ENCODE measurements around the gene NFE2L2.
"Not testable (repeated sequence)": the region's sequence is repeated elsewhere in the genome, so short reads cannot be mapped to it uniquely, and the experiment has no call there.

NFE2L2 gene

DNA sequence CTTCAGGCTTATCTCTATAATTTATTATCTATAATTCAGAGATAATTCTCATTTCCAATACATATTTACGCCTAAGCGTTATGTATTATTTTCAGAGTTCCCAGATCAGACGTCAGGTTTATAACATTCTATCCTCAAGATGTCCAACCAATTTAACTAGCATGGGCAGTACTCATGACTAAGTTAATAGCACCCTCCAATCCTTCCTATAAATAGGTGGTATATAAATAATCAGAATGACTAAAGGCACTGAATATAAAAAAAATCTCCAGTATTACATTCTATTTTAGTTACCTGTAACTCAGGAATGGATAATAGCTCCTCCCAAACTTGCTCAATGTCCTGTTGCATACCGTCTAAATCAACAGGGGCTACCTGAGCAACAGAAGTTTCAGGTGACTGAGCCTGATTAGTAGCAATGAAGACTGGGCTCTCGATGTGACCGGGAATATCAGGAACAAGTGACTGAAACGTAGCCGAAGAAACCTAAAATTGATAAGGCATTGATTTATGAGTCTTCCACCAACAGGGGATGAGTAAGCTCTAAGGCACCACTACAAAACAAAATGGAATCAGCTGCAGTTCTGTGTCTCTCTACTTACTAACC lies 32.3 kb downstream of the NFE2L2 start:
- DNase-seq = no peak

DNA sequence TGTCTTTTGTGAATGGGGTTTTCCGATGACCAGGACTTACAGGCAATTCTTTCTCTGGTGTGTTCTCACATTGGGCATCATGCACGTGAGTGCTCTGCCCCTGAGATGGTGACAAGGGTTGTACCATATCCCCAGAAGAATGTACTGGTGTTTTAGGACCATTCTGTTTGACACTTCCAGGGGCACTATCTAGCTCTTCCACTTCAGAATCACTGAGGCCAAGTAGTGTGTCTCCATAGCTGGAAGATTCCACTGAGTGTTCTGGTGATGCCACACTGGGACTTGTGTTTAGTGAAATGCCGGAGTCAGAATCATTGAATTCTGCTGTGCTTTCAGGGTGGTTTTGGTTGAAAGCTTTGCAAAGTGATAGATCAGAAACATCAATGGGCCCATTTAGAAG lies 33.3 kb downstream of the NFE2L2 start:
- DNase-seq = no peak

DNA sequence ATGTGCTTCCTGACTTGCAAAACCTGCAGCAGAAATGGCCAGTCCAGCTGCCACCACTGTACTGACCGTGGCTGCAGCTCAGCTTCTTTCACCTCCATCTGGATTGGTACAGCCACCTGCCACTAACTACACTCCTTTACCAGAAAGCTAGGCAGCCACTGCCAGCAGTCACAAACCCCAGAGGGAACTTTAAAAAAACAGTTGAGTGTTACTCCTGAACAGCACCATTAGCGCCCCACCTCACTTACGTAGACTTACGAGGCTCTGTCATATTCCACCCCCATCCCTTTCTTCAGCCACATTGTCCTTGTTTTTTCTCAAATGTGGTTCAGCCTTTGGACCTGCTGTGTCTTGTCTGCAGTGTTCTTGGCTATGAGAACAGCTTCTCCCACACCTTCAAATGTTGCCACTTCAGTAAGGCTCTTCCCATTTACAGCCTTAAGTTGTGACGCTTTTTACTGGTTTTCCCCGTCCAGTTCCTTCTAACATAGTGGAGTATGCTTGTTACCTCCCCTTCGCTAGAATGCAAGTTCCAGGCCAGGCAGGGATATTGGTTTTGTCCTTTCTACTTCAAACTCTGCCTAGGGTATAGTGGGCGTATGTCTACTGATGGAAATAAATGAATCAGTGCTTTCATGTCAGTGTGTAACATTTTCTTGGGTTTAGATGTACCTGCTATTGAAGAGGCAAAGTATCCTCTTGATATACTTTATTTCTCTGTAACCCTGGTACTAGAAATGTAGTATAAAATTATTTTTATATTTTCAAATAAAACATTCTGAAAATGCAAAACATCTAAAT lies 34.9 kb downstream of the NFE2L2 start:
- DNase-seq = no peak

DNA sequence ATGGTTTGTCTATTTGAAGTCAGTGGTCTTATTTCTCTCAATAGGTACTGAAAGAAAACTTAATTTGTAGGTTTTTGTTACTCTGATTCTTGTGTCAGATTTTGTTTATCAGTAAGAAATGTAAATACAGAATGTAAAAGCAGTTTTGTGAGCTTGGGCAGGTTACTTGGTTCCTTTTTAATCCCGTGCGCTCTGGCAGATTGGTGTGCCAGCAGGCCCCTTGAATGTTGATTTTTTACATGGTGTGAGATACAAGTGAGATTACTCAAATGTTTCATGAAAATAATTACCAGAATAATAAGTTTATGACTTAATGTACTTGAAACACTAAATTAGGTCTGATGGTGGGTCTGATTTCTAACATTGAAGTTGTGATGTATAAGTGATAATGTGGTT lies 38.6 kb downstream of the NFE2L2 start:
- DNase-seq = no peak

DNA sequence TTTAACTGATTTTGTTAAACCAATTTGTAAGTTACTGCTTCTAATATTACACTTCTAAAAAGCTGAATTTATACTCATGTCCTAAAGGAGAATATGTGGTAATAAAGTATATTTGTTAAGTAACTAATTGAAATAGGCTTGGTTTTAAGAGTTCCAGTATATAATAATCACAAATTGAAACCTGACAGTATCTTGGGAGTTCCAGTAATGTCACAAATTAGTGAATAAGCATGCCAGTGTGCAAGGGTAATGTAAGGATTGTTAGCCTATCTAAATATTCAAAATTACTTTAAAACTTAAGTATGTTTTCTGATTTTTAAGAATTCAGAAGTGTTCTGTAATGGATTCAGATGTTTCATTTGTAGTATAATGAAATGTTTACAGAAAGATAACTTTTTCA lies 41.1 kb downstream of the NFE2L2 start:
- DNase-seq = not testable (repeated sequence)

DNA sequence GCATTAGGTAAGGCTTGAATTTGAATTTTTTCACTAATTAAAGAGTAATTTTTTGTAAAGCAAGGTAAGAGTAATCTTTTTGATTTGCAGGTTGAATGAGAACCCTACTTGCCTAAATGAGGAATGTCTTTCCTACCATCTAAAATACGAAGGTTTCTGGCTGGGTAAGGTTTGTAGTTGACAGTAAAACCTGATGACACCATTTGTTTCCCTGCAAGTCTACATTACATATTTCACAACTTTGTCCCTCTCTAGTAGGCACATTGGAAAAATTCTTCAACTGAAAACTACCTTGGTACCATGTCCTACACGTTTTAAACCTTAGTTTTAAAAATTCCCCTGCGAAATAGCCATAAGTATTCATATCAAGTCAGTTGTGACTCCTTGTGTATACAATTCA lies 42.6 kb downstream of the NFE2L2 start:
- no peak for DNase-seq

DNA sequence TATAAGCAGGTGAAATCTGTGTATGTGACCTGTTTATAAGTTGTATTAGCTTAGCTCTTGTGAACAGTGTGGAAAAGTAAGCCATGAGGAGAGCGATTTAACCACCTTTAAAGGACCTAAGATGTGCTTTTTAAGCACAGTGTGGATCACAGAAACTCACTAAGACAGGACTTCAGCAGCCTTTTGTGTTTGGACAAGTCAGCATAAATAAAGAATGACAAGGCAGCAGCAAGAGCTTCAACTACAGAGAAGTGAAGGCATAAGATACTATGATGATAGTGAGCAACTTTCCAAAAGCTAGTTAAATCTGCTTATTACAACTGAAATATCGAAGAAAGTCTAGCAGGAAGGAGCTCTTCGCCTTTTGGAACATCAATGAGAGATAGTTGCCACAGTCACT lies 43.0 kb downstream of the NFE2L2 start:
- no peak for DNase-seq

DNA sequence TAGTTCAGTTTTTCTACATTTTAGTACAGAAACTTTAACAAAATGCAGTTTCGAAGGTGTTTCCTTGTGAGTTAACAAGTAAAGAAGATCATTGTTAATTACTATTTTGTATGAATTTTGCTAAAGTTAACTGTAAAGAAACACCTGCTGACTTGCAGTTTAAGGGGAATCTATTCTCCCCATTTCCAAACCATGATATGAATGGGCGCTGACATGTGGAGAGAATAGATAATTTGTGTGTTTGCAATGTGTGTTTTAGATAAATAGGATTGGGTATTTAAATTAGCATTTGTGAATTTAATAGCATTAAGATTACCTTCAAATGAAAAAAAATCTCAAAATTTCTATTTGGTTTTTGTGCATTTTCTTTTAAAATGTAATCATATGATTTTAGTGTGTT lies 44.7 kb downstream of the NFE2L2 start:
- not testable (repeated sequence) for DNase-seq

DNA sequence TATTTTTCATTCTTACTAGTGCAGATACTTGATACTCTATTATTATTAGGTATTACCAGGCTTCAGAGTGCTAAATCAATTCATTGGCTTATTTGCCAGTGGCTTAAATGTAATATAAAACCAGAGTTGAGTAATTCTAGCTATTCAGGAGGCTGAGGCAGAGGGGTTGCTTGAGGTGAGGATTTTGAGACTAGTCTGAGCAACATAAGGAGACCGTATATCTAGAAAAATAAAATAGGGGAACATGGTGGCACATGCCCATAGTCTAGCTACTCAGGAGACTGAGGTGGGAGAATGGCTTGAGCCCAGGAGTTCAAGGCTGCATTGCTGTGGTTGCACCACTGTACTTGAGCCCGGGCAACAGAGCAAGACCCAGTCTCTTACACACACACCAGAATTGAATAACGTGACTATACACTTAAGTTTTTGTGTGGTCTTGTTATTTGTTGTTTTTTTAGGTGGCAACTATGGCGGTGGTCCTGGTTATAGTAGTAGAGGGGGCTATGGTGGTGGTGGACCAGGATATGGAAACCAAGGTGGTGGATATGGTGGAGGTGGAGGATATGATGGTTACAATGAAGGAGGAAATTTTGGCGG lies 47.2 kb downstream of the NFE2L2 start:
- DNase-seq = no peak

DNA sequence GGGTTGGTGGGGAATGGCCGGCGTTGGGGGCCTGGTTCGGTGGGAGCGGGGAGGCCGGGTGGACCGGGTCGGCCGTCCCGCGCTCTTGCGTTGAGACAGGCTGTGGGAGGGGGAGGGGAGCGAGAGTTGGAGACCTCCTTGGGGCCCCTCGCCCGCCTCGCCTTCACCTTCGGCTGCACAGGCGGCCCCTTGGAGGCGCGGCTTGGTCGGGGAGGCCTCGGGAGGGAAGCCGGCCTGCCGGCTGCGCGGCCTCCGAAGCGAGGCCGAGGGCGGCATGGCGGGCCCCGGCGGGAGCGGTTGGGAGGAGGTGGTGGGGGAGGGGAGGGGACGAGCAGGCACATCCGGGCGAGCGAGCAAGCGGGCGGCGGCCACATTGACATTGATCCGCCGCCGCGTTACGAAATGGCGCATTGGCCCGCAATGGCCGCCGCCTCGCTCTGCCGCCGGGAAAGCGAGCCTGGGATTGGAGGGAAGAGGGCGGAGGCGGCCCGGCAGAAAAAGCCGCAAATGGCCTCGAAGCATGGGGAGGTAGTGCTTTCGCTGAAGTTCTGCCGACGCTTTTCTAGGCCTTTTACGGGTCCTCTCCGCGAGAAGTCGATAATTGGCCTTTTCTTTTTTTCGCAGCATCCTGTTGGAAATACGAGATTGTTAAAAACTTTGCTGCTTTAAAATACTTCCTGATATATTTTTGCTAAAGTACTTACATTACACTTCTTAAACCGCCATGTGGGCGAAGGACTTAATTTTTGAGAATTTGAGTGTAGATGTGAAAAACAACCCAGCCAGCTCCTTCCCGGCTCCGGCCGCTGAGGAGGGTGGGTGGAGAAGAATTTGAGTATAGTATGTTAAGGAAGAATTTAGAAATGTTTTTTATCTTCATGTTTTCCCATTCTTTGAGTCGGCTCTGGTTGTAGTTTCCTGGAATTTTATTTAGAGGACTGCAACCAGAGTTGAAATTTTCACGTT lies 51.4 kb downstream of the NFE2L2 start:
- DNase-seq = peak; percentile 85

DNA sequence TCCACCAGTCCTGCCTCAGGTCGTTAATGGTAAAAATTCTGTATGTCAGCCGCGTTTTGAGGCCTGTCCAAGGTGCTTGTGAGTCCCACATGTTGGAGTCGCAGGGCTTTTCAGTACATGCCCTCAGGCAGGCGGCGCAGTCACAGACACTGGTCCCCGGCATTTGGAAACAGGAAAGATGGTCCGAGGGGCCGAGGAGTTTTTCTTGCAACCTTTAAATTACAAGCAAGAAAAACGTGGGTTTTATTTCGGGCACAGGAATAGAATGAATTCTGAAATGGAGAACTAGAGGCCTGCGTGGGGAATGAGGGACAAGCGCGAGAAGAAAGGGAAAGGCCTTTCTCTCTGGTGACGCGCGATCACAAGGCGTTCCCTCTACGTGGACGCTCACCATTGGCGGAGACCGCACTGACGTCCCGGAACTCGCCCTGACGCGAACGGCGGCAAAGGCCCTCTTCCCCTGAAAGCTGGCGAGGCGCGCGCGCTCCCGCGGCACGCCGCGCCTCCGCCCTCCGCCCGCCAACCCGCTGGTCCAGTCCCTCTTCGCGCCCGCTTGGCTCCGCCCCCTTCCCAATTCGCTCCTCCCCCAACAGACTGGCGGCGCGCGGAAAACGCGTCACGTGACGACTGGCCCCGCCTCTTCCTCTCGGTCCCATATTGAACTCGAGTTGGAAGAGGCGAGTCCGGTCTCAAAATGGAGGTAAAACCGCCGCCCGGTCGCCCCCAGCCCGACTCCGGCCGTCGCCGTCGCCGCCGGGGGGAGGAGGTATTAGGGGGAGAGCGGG lies 52.2 kb downstream of the NFE2L2 start, which contains the start of gene HNRNPA3:
HNRNPA3 (plus strand) TSS at position 689 of the 785 bp plus-strand sequence; CDS start at position 695, 6 bp downstream.
- DNase-seq = peak; percentile 99

DNA sequence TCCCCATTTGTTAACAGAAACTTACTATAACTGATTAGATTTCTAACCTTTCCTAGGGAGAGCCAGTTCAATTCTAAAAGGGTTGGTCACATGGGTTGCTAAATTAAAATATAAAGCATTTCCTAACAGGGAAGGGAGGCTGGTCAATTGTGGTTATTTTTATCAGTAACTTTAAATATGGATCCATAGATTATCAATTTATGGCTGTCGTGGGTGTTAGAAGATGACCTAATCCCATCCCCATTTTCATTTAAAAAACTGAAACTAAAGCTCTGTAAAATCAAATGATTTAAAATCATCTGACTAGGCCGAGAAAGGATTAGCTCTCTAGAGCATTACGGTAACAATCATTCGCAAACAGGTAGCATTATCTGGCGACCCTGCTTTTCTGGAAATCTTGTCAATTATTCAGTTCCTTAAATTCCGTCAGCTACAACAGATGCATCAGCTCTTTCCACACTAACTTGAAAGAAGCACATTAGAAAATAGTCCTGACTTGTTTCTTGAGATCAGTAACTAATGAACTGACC lies 52.9 kb downstream of the NFE2L2 start:
- no peak for DNase-seq

DNA sequence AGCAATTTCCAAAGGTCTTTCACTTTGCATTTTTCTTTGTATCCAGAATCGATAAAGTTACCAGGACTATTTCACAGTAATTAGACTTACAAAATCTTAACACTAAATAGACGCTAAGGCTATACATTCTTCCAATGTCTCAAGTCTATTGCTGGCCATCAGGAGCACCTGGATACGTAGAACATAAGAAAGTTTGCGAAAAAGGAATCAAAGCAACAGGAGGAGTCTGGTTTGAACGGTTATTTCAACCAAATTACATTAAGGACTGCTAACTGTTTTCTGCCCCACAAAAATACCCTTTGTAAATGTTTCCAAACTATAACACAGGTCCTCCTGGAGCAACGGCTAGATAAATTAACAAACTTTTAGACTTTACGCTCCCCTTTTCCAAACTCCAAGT lies 53.4 kb downstream of the NFE2L2 start:
- DNase-seq = no peak

DNA sequence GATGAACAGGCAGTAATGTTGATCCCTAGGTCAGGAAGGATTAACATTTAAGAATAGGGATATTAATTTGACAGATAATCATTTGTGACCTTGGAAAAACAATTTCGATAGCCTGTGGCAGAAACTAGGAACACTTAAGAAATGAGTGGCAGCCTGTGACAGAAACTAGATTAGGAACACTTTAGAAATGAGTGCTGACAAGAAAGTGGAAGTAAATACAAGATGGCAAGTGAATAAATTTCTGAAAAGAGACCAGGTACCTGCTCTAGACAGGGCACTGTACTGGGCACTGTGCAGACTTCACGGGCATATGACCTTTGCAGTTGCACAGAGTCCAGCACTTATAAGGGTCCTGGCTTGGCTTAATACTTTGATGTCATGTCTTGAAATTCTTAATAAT lies 57.4 kb downstream of the NFE2L2 start:
- DNase-seq = no peak

DNA sequence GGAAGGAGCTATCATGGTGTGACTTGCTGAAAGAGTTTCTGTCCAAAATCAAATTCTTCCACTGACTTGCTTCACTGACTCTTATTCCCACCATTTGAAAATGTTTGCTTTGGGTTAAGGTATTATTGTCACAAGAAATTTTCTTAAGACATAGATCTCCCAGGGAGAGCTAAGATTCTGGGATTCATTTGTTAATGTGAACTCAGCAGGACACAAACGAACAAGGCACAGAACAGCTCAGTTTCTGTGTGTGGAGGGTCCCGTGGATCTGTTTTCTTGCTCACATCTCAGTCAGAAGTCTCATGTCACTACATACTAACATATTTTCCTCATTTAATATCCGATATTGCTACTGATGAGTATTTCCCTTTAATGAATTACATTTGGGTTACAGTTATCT lies 60.1 kb downstream of the NFE2L2 start:
- DNase-seq = peak; percentile 17

DNA sequence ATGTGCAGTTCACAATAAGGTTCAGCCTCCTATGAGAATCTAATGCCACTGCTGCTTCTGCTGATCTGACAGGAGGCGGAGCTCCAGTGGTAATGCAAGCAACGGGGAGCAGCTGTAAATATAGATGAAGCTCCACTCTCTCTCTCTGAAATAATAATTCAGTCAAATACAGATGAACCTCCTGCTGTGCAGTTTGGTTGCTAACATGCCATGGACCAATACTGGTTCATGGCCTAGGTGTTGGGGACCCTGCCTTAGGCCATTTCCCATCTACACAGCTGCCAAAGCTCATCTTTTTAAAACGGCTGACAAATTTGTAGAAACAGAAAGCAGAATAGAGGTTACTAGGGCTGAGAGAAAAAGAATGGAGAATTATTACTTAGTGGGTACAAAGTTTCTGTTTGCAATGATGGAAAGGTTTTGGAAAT lies 62.6 kb downstream of the NFE2L2 start:
- no peak for DNase-seq

DNA sequence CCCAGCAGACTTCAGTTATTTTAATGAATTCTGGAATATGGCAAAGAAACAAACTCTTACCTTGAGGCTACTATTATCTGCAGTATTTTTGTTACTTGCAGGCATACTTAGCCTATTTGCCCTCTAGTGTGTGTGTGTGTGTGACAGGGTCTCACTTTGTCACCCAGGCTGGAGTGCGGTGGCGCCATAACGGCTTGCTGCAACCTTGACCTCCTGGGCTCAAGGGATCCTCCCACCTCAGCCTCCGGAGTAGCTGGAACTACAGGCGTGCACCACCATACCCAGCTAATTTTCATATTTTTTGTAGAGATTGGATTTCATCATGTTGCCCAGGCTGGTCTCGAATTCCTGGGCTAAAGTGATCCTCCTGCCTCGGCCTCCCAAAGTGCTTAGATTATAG lies 64.1 kb downstream of the NFE2L2 start:
- not testable (repeated sequence) for DNase-seq

DNA sequence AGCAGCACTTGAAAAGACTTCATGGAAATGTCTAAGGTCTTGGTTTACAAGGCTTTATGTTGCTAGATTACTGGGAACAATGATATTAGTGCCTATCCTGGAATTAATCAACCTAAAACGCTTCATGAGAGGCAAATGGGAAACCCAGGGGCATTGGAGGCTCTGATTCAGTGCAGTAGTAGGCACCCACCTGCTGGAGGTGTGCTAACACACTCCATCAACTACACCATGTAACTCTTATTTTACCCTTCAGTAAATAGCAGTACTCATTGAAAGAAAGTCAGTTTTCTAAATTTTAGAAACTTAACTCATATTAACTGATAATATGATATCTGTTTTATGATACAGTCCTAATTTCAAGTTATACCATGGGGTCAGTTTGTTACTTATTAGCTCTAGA lies 69.3 kb downstream of the NFE2L2 start:
- DNase-seq = no peak

DNA sequence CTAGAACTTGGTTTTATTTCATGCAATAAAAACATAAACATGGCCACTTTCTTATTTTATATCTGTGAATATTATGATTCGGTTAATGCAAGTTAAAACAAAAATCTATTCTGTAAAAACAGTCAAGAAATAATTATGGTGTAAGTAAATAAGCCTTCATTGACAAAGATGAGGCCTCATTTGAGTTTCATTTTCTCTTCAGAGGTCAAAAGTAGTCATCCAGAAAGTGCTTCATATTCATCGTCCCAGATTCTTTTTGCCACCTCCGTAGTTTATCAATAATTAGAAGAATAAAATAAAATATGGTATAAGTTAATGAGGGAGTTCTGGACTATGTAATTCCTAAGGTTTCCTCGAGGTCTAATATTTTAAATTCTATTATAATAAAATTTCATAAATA lies 71.3 kb downstream of the NFE2L2 start:
- no peak for DNase-seq

DNA sequence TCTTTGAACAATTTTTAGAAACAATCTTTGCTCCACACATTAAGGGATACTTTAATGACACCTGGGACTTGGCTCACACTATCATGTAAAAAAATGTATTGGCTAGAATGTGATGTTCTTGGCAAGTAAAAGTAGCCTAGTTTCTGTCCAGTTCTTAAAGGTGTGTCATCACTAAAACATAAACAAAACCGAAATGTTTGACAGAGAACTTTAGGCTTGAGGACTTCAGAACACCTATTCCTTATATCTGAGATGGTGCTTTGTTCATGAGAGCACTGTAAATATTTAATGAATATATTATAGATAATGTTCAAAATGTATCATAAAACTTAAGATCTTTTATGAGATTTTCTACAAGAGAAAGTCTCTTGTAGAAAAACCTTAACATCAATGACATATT lies 71.7 kb downstream of the NFE2L2 start:
- DNase-seq = no peak

DNA sequence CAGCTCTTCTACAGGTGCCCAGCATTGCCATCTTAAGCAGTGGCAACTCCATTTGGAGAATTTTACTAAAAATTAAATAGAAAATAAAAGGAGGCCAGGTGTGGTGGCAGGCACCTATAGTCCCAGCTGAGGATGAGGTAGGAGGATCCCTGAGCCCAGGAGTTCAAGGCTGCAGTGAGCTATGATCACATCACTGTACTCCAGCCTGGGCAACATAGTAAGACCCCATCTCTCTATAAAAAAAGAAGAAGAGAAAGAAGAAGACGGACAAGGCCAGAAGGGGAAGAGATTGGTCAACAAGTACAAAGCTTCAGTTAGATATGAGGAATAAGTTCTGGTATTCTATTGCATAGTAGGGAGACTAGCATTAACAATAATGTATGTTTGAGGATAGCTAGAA lies 73.6 kb downstream of the NFE2L2 start:
- DNase-seq = no peak
